Activated CD8-positive, alpha-beta memory T cell treated with anti-CD3 and anti-CD28 coated beads, Interleukin-2, amount 50 U/mL, for 24 hours (primary cell): Measurements from ENCODE around the gene RAD23B.
"Not testable (repeated sequence)": the region's sequence is repeated elsewhere in the genome, so short reads cannot be mapped to it uniquely, and the experiment has no call there.

Experiments
- DNase-seq: peaks from one replicate; pipeline ENCODE4 v3.0.0-alpha.2; 2020; ENCODE audit errors: extremely low read depth

The RAD23B gene

GRCh38 chr9:107292821-107293542 is 9.9 kb downstream of the RAD23B start:
- no peak for DNase-seq

GRCh38 chr9:107293543-107294085 is 10.5 kb downstream of the RAD23B start:
- DNase-seq: no peak

GRCh38 chr9:107294756-107295155 is 11.7 kb downstream of the RAD23B start:
- no peak for DNase-seq

- DNase-seq: no peak
Observed at GRCh38 chr9:107295995-107296394, 12.9 kb downstream of the RAD23B start.

GRCh38 chr9:107296592-107296991 is 13.5 kb downstream of the RAD23B start:
- not testable (repeated sequence) for DNase-seq

GRCh38 chr9:107299437-107299836 is 16.4 kb downstream of the RAD23B start:
- no peak for DNase-seq

GRCh38 chr9:107306308-107306707 is 23.2 kb downstream of the RAD23B start:
- DNase-seq: no peak

- DNase-seq: no peak
Observed at GRCh38 chr9:107307331-107307730, 24.3 kb downstream of the RAD23B start.

GRCh38 chr9:107308461-107308860 is 25.4 kb downstream of the RAD23B start:
- no peak for DNase-seq

GRCh38 chr9:107309271-107309670 is 26.2 kb downstream of the RAD23B start:
- DNase-seq: no peak

- DNase-seq: no peak
Observed at GRCh38 chr9:107312376-107313050, 29.4 kb downstream of the RAD23B start.

GRCh38 chr9:107313555-107314096 is 30.5 kb downstream of the RAD23B start:
- DNase-seq: no peak

- no peak for DNase-seq
Observed at GRCh38 chr9:107314763-107315162, 31.7 kb downstream of the RAD23B start.

- no peak for DNase-seq
Observed at GRCh38 chr9:107316795-107317661, 33.9 kb downstream of the RAD23B start.

- DNase-seq: no peak
Observed at GRCh38 chr9:107322643-107323042, 39.6 kb downstream of the RAD23B start.

GRCh38 chr9:107323836-107324585 is 40.9 kb downstream of the RAD23B start:
- no peak for DNase-seq

- no peak for DNase-seq
Observed at GRCh38 chr9:107325842-107326241, 42.8 kb downstream of the RAD23B start.

GRCh38 chr9:107328510-107328909 is 45.4 kb downstream of the RAD23B start:
- no peak for DNase-seq

- DNase-seq: no peak
Observed at GRCh38 chr9:107330420-107330819, 47.3 kb downstream of the RAD23B start.

- DNase-seq: no peak
Observed at GRCh38 chr9:107332883-107333282, 49.8 kb downstream of the RAD23B start.

GRCh38 chr9:107333363-107333762 is 50.3 kb downstream of the RAD23B start:
- DNase-seq: no peak
